NCI-H2029 treated with DMSO at 0.1 percent for 48 hours (cell line): Measurements from ENCODE around the gene VPS37B.
"Not testable (repeated sequence)": the region's sequence is repeated elsewhere in the genome, so short reads cannot be mapped to it uniquely, and the experiment has no call there.

Source experiments
- DNase-seq: peaks from one replicate; lab custom pipeline; 2025; lab: John Stamatoyannopoulos, UW

Gene VPS37B

DNA sequence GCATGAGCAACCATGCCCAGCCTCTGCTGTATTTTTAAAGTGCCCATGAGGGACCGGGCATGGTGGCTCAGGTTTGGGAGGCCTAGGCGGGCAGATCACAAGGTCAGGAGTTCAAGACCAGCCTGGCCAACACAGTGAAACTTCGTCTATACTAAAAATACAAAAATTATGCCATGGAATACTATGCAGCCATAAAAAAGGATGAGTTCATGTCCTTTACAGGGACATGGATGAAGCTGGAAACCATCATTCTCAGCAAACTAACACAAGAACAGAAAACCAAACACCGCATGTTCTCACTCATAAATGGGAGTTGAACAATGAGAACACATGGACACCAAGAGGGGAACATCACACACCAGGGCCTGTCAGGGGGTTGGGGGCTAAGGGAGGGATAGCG is 9.3 kb upstream of the VPS37B start:
- not testable (repeated sequence) for DNase-seq

DNA sequence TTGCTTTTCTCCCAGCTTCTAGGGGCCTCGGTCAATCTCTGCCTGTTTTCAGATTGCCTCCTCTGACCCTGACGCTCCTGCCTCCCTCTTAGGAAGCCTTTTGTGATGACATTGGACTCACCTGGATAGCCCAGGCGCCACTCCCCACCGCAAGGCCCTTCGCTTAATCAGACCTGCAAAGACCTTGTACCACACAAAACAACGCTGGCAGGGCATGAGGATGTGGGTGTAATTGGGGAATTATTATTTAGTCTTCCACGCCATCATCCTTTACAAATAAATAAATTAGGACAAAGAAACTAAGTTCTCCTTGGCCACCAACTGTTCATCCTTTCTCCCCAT is 7.7 kb upstream of the VPS37B start:
- DNase-seq, result no peak

DNA sequence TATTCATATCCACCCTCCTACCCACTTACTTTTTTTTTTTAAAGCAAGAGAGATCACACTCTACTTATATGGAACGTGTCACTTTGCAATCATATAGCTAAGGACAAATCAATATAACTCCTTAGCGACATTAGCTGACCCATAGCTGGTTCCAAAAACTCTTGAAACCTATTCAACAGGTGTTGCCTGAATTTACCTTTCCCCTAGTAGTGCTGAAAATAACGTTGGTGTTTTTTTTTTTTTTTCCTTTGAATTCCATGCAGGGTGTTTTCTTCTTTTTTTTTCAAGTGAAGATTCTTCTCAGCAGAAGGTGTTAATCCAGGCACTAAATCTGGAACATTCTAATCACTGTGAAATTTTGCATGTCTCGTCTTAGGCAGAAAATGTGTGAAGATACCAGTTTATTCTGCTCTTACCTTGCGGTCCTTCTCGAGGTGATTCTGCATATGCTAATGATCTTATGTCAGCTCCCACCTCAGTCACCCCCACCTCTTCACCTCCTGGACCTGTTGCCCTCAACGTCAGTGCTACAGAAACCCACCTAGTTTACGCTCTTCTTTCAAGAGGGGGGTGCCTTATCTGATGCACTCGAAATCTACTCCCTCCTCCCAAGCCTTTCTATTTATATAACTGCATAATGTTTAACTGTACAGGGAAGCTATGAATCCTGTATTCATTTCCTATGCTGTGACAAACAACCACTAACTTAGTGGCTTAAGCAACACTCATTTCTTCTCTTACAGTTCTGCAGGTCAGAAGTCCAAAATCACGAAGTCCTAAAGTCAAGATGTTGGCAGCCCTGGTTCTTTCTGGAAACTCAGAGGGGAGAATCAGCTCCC is 7.1 kb upstream of the VPS37B start:
- no peak for DNase-seq

DNA sequence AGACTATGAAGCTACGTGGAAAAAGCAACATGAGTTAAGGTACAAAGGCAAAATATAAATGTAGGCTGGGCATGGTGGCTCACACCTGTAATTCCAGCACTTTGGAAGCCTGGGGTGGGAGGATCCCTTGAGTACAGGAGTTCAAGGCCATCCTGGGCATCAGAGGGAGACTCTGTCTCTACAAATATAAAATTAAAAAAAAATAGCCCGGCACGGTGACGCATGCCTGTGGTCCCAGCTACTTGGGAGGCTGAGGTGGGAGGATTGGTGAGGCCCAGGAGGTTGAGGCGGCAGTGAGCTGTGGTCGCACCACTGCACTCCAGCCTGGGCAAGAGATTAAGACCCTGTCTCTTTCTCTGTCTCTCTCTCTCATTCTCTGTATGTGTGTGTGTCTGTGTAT is 4.0 kb upstream of the VPS37B start:
- DNase-seq, result no peak

DNA sequence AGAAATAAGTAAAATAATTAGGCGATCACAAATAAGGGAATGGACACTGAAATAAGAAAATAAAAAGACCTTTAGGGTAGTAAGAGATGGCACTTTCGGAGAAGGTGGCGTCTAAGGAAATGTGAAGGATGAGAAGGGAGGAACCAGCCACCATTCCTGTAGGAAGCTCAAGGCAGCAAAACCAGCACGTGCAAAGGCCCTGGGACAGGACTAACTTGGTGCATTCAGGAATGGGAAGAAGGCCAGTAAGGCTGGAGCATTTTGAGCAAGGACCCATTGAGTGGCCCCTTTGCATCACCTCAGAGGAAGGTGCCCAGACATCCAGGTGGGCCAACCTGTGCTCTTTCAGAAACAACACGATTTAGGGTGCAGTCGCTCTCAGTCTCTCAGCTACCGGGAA is 738 bp upstream of the VPS37B start:
- DNase-seq, result no peak

DNA sequence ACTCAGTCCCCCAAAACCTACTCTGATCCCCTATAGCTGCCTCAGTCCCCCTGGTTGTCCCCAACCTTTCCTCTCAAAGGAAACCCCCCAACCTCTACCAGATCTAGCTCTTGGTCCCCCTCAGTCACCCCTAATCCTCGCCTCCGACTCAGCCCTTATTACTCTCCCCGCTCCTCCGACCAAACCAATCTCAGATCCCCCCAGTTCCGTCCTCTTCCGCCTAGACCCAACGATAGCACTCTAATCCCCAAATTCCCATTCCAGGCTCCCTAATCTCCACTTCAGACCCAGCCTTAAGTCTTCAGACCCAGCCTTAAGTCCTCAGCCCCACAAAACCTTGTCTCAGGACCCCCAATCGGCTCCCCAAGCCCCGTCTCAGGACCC is 612 bp downstream of the VPS37B start:
- no peak for DNase-seq

DNA sequence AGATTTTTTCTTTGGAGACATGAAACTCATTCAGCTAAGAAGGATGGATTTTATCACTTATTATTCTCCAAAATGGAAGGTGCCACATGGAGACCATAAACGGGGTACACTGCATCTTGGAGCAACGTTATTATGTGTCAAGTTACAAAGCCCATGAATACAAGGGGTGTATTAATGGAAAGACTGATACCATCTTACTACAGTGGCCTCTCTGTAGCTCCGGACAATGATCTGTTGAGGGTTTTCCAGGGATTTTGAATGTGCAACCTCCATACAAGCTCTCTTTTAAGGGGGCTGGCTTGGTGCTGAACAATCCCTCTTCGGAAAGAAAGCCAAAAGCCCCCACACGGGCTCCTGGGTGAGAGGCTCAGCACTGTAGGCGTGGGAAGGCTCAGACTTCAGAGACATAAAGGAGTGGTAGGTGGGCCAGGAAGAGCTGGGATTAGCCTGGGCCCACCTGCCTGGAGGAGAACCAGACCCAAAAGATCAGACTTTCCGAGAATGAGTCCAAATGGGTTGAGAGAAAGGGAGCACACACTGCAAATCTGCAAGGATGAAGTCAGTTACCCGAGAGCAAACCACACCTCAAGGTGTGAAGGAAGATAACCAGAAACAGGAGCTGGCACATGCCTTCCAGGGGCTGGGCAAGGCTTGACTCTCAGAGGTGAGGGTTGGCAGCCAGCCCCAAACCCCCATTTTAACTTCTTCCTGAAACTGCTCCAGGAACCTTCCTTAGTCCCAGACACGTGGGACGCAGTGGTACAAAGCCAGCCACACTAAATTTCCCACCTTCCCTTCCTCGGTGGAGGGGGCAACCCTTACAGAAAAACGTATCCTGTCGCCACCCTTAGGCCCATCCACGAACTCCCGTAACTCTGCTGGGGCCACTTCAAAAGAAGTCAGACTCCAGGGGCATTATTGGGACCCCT is 1.5 kb downstream of the VPS37B start:
- no peak for DNase-seq

DNA sequence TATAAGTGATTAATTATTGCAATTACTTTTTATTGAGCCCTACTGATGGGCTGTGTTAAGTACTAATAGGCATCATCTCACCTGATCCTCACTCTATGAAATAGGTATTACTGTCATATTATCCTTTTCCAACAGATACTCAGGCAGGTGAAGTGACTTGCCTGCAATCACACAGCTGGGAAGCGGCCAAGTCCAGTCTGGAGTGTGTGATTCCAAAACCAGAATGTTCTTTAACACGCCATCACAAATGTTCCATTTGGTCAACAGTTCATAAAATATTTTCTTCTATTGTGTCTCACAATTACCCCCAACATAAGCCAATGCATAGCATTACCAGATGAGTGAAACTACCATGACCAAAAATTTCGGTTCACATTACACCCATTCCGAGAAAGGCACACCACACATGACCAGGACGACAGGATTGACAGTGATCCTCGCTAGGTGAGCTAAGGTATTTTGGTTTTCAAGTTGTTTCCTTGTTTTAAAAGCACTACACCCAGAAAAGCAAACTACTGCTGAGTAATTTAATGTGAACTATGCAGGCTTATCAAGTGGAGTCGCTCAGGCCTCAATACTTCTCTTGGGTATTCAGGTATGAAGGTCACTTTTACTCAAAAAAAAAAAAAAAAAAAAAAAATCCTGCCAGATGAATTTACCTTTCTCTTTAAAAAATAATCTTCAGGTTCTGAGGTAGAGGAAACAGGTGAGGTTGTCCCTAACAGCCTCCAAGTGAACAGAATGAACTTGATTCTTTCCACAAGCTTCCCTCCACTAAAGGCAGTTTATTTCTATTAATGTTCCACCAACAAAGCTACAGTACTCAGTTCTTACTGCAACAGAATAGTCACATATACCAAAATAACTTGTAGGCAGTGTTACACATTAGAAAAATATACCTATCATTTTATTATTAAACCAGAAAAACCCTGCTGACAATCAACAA is 2.4 kb downstream of the VPS37B start:
- peak; percentile 59 for DNase-seq

DNA sequence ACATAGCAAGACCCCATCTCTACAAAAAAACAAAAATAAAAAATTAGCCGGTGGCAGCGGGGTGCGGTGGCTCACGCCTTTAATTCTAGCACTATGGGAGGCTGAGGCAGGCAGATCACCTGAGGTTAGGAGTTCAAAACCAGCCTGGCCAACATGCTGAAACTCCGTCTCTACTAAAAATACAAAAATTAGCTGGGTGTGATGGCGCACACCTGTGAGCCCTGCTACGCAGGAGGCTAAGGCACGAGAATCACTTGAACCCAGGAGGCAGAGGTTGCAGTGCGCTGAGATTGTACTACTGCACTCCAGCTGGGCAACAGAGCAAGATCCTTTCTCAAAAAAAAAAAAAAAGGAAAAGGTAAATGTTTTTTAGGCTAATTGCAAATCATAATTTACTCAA is 3.2 kb downstream of the VPS37B start:
- not testable (repeated sequence) for DNase-seq

DNA sequence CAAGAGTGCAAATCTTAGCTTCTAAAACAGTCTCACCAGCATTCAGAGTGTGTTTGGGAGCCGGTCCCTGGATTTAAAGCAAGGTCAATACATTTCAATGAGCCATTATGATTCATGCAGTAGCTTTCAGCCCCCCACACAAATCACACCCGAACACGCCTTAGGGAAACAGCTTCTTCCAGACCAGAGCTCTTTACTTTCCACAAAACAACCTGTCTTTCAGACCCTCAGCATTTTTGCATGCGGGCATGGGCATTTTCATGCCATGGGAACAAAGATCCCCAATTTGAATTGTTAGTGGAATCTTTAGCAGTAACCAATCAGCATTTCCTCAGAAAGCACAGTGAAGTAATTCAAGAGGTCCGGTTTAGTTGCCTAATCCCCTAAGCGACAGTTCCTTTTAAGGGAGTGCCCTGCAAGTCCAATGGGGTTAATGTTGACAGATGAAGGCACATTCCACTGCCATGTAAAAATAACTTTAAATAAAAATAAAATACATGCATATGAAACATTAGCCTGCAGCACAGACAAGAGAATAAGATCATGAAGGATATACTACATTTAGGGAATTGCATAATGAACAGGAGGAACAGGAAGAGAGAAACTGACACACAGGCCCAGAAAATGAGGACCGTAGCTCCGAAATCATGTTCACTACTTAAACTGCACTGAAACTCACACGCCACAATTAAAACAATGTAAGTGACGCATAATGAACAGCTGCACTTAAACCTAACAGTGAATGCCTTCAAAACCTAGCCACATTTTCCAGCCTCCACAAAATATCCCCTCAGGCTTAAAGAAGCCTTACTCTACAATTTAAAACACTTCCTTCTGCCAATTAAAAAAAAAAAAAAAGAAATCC is 4.0 kb downstream of the VPS37B start:
- no peak for DNase-seq

DNA sequence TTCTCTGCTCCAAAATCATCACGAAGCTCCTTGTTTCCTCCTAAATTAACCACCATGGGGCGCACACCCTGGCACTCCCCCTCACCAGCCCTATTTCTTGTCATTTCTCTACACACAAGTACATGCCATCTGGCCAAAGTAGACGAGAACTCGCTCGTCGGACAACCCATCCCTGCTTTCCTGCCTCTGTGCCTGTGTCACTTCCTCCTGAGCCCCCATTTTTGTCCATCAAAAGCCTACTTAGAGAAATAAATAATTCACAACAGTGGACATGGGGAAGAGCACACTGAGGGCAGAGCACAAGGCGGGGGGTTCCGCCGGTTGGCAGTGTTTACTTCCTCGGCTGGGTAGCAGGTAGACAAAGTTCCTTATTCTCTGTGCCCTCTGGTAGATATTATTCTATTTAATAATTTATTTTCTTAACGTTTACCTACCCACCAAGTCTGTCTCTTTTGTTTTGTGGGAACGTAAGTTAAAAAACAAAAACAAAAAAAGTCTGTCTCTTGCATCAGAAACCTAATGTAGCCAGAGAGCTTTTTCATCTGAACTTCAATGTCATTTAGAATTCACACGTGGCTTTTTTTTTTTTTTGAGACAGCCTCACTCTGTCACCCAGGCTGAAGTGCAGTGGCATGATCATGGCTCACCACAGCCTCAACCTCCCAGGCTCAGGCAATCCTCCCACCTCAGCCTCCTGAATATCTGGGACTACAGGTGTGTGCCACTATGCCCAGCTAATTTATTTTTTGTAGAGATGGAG is 6.0 kb downstream of the VPS37B start:
- DNase-seq, result no peak

DNA sequence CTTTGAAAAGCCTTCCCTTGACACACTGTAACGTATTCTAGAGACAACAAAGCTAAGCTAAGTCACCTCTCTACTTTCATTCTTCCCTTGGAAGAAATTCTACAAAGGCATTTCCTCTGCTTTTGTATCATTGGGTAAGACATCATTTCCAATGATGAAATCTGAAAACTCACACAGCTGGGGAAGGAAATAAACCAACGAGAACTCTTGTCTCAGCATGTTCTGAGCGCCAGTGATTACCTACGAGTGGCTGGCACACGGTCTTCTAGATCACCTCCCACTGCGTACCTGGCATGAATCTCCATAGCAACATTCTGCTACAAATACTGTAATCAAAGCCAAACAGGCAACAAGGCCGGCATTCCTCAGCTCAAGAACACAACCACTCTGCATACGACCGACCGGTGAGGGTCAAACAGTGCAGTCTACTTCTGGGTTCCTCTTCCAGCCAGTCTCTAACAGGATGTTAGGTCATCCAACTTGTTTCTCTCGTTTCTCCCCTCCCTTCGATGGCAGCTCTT is 7.6 kb downstream of the VPS37B start:
- DNase-seq, result peak; percentile 90

DNA sequence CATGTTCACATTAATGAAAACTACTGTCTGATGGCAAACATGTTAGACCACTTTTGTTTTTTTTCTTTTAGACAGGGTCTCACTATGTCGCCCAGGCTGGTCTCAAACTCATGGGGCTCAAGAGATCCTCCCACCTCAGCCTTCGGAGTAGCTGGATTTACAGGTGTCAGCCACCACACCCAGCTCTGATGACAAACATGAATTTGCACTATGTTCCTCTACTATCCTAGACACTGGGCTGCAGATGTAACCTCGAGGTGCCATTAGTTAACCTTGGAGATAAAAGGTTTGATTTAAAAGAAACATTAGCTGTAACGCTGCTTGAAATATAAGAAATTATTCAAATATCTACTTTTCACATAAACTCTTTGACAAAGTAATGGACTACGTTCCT is 8.1 kb downstream of the VPS37B start:
- no peak for DNase-seq

DNA sequence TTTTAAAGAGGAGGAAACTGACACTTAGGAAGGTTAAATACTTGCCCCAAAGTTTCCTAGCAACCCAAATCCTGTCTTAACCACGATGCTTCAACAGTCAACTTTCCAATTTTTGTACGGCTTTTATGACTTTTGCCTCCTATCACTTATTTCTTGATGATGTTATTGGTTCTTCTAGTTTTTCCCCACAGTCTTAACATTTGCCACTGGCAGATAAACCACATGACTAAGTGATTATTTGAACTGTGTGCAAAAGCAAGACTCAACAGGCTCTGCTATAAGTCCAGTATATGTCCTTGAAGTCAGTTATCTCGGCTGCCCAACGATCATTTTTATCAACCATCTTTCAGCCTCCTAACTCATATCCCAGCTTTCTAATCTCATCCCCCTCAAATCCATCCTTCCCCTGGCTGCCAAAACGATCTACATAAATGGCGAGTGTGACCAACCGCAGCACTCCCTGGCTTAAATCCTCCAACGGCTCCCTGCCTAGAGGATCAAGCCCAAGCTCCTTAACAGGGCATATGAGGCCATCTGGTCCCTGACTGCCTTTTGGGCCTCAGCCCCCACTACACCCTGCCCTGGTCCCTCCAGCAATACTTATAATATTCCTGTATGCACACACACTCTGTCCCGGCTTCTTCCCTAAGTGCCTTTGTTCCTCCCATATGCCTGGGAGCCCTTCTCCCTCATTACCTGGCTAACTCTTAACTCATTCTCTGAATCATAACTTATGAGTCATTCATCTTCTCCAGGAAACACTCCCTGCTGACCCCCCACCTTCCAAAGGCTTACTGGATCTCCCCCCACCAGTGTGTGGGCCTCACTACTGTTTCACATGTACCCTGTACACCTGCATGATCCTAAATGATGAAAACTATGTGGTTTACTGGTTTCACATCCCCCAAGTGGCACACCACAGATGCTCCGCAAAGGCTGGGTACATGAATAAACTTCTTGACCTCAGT is 8.8 kb downstream of the VPS37B start:
- DNase-seq, result no peak

DNA sequence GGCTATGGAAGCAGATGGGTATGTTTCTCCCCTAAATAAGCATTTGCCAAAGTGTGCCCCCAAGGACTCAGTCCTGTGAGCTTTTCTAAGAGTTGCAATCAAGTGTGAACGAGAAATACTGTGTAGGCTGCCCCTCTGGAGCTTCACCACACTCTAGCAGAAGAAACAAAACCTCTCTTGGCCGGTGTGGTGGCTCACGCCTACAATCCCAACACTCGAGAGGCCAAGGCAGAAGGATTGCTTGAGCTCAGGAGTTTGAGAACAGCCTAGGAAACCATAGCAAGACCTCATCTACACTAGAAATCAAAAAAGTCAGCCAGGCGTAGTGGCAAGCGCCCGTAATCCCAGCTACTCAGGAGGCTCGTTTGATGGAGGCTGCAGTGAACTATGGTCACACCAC is 9.8 kb downstream of the VPS37B start:
- DNase-seq, result no peak

DNA sequence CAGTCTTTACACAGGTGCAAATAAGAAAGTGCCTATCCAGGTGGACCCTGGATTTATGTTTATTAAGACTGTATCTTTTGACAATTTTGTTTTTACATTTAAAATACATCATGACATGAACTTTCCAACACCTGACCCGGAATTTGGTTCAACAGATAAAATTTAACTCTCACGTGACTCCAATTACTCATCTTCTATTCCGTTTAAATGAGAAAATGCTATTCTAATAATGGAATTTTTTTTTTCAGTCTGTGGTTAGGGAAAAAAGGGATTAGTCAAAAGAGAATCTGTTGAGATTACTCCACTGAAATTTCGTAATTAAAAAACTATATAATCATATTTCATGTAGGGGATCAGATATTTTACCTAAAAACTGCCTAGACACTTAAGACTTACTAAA is 11.1 kb downstream of the VPS37B start:
- DNase-seq, result no peak

DNA sequence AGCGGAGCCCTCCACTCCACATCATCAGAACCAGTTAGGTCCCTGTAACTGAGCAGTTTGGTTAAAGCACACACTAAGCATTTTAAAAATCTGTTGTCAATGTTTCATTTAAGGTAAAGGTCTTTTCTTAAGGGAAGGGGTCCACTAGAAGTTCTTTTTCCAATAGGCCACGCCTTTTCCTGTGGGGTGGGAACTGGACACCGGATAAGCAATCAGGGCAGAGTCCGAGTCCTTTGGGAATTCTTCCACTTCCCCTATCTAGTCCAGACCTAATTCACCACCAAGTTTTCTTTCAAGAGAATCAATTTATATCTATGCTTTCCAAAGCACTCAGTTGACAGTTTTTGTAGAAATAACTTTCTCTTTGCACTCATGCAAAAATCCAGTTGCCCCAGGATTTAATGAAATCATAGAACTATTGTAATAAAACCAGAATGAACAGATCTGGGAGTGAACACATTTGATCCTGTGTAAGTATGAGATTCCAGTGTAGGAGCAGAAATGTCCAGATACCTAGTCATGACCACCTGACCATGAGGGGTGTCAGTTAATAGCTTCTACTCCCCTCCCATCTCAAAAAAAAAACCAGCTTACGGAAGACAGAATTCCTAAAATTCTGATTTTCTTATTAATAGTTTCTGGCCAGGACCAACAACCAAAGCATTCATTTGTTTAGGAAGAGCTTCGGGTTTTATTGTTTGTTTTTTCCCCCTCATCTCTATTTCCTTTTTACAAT is 11.7 kb downstream of the VPS37B start:
- DNase-seq, result no peak

DNA sequence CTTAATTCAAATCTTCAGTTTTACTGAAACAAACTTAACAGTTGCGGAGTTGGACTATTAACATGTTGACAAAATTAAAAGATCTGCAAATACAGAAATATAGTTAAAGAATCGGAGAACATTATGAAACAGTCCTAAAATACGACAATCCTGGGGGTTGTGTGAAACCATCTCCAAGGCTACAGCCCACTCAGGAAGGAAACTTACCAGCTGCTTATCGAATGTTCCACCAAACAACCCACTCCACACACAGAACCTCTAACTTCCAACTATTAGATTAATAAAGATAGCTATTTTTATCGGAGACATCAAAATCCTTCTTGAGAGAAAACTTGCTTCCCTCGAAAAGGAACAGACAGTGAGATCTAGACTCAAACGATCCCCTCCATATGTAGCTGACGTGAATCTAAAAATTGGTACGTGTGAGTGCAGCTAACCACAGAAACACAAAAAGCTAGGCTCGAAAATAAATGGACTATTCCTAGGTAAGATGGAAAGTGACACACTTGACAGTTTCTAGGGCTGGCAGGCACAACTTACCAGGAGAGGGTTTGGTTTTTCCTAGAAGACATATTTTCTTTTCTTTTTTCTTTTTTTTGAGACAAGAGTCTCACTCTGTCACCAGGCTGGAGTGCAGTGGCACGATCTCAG is 12.9 kb downstream of the VPS37B start:
- DNase-seq, result no peak
